HG02763 (cell line): ENCODE results near the gene PRAMEF18.
"Not testable (repeated sequence)": the region's sequence is repeated elsewhere in the genome, so short reads cannot be mapped to it uniquely, and the experiment has no call there.

ENCODE experiments used
- ATAC-seq: cut with Tn5 transposase; IDR thresholded peaks from one replicate; pipeline ENCODE4 v1.9.1; 2021; ENCODE audit warnings: mild to moderate bottlenecking, moderate library complexity; ENCODE audit not compliant: unreplicated experiment

The PRAMEF18 gene

GRCh38 chr1:13225675-13226204 lies at the start of gene PRAMEF18:
Gene PRAMEF18, minus strand, starts transcription at chr1:13226154. Its CDS starts 48 bp downstream, at chr1:13226106.
- ATAC-seq: not testable (repeated sequence)

- not testable (repeated sequence) for ATAC-seq
Observed at GRCh38 chr1:13265124-13265523, 39.2 kb upstream of the PRAMEF18 start.

GRCh38 chr1:13253898-13254297 lies 27.9 kb upstream of the PRAMEF18 start, which contains the start of gene PRAMEF5:
Gene PRAMEF5, plus strand, starts transcription at chr1:13254198. Its CDS starts 5,071 bp downstream, at chr1:13259269.
- not testable (repeated sequence) for ATAC-seq

- not testable (repeated sequence) for ATAC-seq
Observed at GRCh38 chr1:13247122-13247521, 21.2 kb upstream of the PRAMEF18 start.

- ATAC-seq: not testable (repeated sequence)
Observed at GRCh38 chr1:13246554-13246871, 20.6 kb upstream of the PRAMEF18 start.

GRCh38 chr1:13245841-13246553 lies 20.0 kb upstream of the PRAMEF18 start:
- ATAC-seq: not testable (repeated sequence)

GRCh38 chr1:13243536-13244263 lies 17.7 kb upstream of the PRAMEF18 start:
- not testable (repeated sequence) for ATAC-seq

GRCh38 chr1:13239633-13240032 lies 13.7 kb upstream of the PRAMEF18 start:
- not testable (repeated sequence) for ATAC-seq

GRCh38 chr1:13237572-13237971 lies 11.6 kb upstream of the PRAMEF18 start:
- not testable (repeated sequence) for ATAC-seq

GRCh38 chr1:13234057-13234456 lies 8.1 kb upstream of the PRAMEF18 start:
- ATAC-seq: not testable (repeated sequence)

GRCh38 chr1:13232056-13232455 lies 6.1 kb upstream of the PRAMEF18 start:
- ATAC-seq: not testable (repeated sequence)

- not testable (repeated sequence) for ATAC-seq
Observed at GRCh38 chr1:13231061-13231750, 5.3 kb upstream of the PRAMEF18 start.

GRCh38 chr1:13230601-13231000 lies 4.6 kb upstream of the PRAMEF18 start:
- ATAC-seq: not testable (repeated sequence)

- not testable (repeated sequence) for ATAC-seq
Observed at GRCh38 chr1:13230096-13230495, 4.1 kb upstream of the PRAMEF18 start.

GRCh38 chr1:13228343-13228781 lies 2.4 kb upstream of the PRAMEF18 start:
- no peak for ATAC-seq

- not testable (repeated sequence) for ATAC-seq
Observed at GRCh38 chr1:13227271-13228055, 1.5 kb upstream of the PRAMEF18 start.

GRCh38 chr1:13224480-13225060 lies 1.4 kb downstream of the PRAMEF18 start:
- no peak for ATAC-seq

- not testable (repeated sequence) for ATAC-seq
Observed at GRCh38 chr1:13222788-13223187, 3.2 kb downstream of the PRAMEF18 start.

- ATAC-seq: not testable (repeated sequence)
Observed at GRCh38 chr1:13219203-13219602, 6.8 kb downstream of the PRAMEF18 start.

- not testable (repeated sequence) for ATAC-seq
Observed at GRCh38 chr1:13216619-13217018, 9.3 kb downstream of the PRAMEF18 start.
